Naive thymus-derived CD8-positive, alpha-beta T cell (primary cell): ENCODE measurements around the gene TMEM108. TPM values are rescaled to one million over a fixed set of nuclear protein-coding genes. Genes with fewer than 3 reads are reported as not detected.

Source experiments
- ATAC-seq, 2 donors: fragments of 150-1000 bp; cut with Tn5 transposase in 1 of 2; sonication (Bioruptor Pico), chemical (Tn5 transposase) in 1 of 2; 1 replicate in 1 of 2; 2 replicates in 1 of 2; pipeline ENCODE4 v1.10.0; 2021; ENCODE audit warnings: mild to moderate bottlenecking in 2 of 2, moderate library complexity in 2 of 2
- POLR2A ChIA-PET: fragments of 350-600 bp; sonication (Branson Sonifier 250); formaldehyde crosslinking; loops from one replicate; lab custom pipeline; 2021; ENCODE audit warnings: antibody characterized with exemption; lab: Charles Lee
- DNase-seq, 10 donors: peaks; one replicate each; pipeline versions ENCODE4 v3.0.0 to v3.0.0-alpha.2; 2020 to 2022
- H3K27ac Mint-ChIP-seq, 10 donors: one replicate each; pipeline ENCODE4 v1.8.0; 2020 to 2022; ENCODE audit warnings: mild to moderate bottlenecking in 10 of 10, mixed read lengths in 10 of 10, moderate library complexity in 4 of 10, inconsistent platforms in 1 of 10
- H3K27me3 Mint-ChIP-seq, 5 donors: one replicate each; pipeline ENCODE4 v1.8.0; 2021 to 2022; ENCODE audit warnings: mixed read lengths in 5 of 5
- H3K36me3 Mint-ChIP-seq, 3 donors: one replicate each; pipeline ENCODE4 v1.8.0; 2020 to 2022; ENCODE audit warnings: mixed read lengths in 3 of 3, mild to moderate bottlenecking in 2 of 3, inconsistent platforms in 1 of 3
- H3K4me1 Mint-ChIP-seq, 4 donors: one replicate each; pipeline ENCODE4 v1.8.0; 2021 to 2022; ENCODE audit warnings: mixed read lengths in 4 of 4
- H3K4me3 Mint-ChIP-seq, 10 donors: one replicate each; pipeline ENCODE4 v1.8.0; 2020 to 2022; ENCODE audit warnings: mild to moderate bottlenecking in 10 of 10, mixed read lengths in 10 of 10, moderate library complexity in 6 of 10, inconsistent platforms in 1 of 10
- H3K9me3 Mint-ChIP-seq, 9 donors: one replicate each; pipeline ENCODE4 v1.8.0; 2020 to 2022; ENCODE audit warnings: mixed read lengths in 9 of 9, mild to moderate bottlenecking in 3 of 9, inconsistent platforms in 1 of 9, moderate library complexity in 1 of 9
- polyA plus RNA-seq, 3 donors: library from polyadenylated mRNA; unstranded; fragments of 300-500 nt; fragmentation: Illumina TruSeq; gene quantifications; one replicate each; pipeline ENCODE4 v1.2.3, GENCODE V29; 2021
- total RNA-seq, 8 experiments: library from RNA in 2 of 8; stranded (reverse) in 2 of 8; gene quantifications; one replicate each; pipeline ENCODE4 v1.2.3 and lab custom pipeline; 2021 to 2026

Gene TMEM108
- total and polyA plus RNA-seq, 5 experiments from 2014 or later: not detected

DNA sequence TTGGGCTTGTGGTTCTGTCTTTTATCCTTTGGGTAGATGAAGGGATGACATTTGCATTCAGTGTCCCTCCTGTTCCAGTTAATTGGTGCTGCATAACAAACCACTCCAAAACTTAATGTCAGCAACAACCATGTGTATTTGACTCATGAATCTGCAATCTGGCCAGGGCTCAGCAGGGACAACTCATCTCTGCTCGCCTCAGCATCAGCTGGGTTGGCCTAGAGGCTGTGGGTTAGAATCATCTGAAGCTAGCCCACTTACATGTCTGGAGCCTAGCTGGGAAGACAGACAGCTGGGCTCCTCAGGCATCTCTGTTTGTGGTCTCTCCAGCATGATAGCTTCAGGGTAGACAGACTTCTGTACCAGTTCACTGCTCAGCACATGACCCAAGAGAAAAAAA lies 92.0 kb downstream of the TMEM108 start:
- DNase-seq (no peak), ATAC-seq (no peak)
- Mint-ChIP-seq H3K4me1 (no peaks in the 10 kb centered on the region), H3K27ac (no peak overlapping the region), H3K36me3 (no peaks in the 10 kb centered on the region), H3K27me3 (peaks cover 0 to 7% (median 5%) of the 10 kb centered on the region in 5 donors), H3K9me3 (no peaks in the 10 kb centered on the region), H3K4me3 (no peak overlapping the region)
- POLR2A ChIA-PET: no interaction called here

DNA sequence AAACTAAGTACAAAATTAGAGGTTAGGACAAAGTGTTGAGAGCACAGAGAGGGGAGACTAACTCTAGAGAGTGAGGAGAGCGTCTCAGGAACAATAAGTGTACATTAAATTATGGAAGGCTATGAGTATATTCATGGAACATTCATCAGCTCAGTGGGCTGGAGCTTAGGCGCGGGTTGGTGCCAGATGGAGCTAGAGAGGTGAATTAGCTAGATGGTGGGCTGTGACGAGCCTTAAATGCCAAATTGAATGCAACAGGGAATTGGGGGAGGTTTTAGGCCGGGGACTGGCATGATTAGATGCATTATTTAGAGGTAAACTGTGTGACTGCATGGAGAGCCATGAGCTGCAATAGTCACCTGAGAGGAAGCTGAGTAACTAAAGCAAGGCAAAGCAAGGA lies 97.1 kb downstream of the TMEM108 start:
- Mint-ChIP-seq H3K36me3 (no peaks in the 10 kb centered on the region), H3K9me3 (no peaks in the 10 kb centered on the region), H3K4me1 (no peaks in the 10 kb centered on the region), H3K27me3 (peaks cover 4 to 19% (median 6%) of the 10 kb centered on the region in 5 donors), H3K4me3 (no peak overlapping the region), H3K27ac (no peak overlapping the region)
- POLR2A ChIA-PET: no interaction called here
- ATAC-seq: no peak
- no peak for DNase-seq

DNA sequence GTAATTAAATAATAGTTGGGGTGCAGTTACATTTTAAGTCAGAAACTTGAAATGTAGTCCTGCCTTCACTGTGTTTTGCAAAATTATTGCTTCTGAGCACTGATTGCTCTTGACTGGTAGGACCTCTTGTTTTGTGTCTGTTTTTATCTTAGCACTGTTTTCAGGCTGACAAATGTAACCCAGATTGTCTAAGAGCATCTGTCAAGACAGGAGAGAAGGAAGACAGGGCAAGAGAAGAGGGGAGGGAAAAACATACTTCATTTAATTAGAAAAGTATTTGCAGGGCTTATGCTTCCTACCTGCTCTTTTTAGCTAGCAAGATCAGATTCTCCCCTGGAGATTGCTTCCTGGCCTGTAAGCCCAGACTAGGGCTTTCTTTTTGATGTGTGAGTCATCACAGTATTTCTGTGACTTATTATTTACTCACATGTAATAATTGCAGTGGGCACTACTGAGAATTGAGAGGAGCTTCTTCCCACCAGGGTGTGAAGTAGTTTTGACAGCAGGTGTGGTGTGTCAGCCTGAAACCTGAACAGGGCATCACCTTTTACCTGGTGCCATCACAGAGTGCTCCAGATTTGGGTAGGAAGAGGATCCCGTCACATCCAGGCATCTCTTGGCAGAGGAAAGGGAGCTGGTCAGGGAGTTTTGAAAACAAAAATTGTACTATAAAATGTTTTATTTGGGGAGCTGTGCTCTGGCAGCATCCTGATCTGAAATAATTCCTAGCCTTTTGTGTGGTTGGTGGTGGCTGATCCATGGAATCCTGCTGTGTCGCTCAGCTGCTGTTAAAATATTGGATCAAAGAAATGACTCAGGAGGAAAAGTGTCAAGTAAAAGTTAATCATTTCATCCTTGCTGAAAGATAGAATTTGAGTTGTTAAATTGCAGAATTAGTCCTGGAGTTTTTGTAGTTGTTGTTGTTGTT lies 98.2 kb downstream of the TMEM108 start:
- H3K9me3 Mint-ChIP-seq: no peaks in the 10 kb centered on the region
- POLR2A ChIA-PET: no interaction called here
- no peak overlapping the region for H3K27ac Mint-ChIP-seq
- no peak for ATAC-seq
- no peaks in the 10 kb centered on the region for H3K4me1 Mint-ChIP-seq
- DNase-seq: no peak
- H3K4me3 Mint-ChIP-seq: no peak overlapping the region
- peaks cover 4 to 19% (median 6%) of the 10 kb centered on the region in 5 donors for H3K27me3 Mint-ChIP-seq
- H3K36me3 Mint-ChIP-seq: no peaks in the 10 kb centered on the region

GRCh38 chr3:133137042-133137996 lies 99.1 kb downstream of the TMEM108 start:
- H3K27ac Mint-ChIP-seq: no peak overlapping the region
- DNase-seq (no peak), ATAC-seq (no peak)
- no peak overlapping the region for H3K4me3 Mint-ChIP-seq
- H3K36me3 Mint-ChIP-seq: no peaks in the 10 kb centered on the region
- POLR2A ChIA-PET: no interaction called here
- H3K4me1 Mint-ChIP-seq: no peaks in the 10 kb centered on the region
- no peaks in the 10 kb centered on the region for H3K9me3 Mint-ChIP-seq
- H3K27me3 Mint-ChIP-seq: peaks cover 4 to 19% (median 6%) of the 10 kb centered on the region in 5 donors

- ATAC-seq (no peak), DNase-seq (no peak)
- POLR2A ChIA-PET: no interaction called here
- H3K27me3 Mint-ChIP-seq: peaks cover 4 to 19% (median 6%) of the 10 kb centered on the region in 5 donors
- H3K36me3 Mint-ChIP-seq: no peaks in the 10 kb centered on the region
- H3K9me3 Mint-ChIP-seq: no peaks in the 10 kb centered on the region
- H3K4me3 Mint-ChIP-seq: no peak overlapping the region
- no peaks in the 10 kb centered on the region for H3K4me1 Mint-ChIP-seq
- H3K27ac Mint-ChIP-seq: no peak overlapping the region
These were observed 99.8 kb downstream of the TMEM108 start for GRCh38 chr3:133138017-133138416.

DNA sequence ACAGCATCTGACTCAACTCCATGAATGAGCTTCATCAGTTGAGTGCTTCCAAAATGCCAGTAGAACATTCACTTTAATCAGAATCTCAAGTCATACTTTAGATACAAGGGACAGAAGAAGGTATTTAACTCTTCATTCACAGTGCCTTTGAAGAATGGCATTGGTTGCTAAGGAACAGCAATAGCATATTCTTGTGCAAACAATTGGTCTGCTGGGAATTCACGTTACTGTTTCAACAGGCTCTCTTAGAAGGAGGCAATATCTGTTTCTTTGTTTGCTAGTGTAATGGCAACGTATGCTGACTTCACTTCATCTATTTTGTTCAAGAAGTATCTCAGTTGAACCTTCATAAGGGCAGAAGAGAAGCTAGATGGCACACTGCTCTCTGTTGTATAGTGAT lies 113.9 kb downstream of the TMEM108 start:
- DNase-seq (no peak), ATAC-seq (no peak)
- POLR2A ChIA-PET: no interaction called here
- no peak overlapping the region for H3K4me3 Mint-ChIP-seq
- H3K27ac Mint-ChIP-seq: no peak overlapping the region
- H3K27me3 Mint-ChIP-seq: peaks cover 2 to 12% (median 5%) of the 10 kb centered on the region in 5 donors
- no peaks in the 10 kb centered on the region for H3K36me3 Mint-ChIP-seq
- H3K4me1 Mint-ChIP-seq: no peaks in the 10 kb centered on the region
- peaks cover 0 to 9% (median 2%) of the 10 kb centered on the region in 9 donors for H3K9me3 Mint-ChIP-seq

DNA sequence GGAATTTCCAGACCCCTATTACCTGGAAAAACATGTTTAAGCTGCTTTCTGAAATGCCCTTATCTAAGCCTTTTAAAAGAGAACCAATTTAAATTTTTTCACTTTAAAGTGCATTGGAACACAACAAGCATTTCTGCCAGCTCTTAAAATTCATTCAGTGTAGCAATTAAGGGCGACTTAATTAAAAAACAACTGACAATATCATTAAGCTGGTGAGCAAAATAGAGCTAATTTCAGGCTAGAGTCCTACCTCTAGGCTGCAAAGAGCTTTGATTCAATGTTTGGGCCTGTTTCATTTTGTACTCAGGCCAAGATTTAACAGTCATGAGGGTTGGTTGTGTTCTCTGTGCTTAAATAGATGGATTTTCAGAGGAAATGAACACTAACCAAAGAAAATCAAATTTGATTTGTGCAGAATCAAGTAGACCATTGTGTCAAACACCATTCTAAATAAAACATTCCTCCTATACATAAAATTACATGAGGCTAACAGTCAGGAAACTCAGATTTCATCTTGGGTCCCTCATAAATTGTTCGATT lies 114.6 kb downstream of the TMEM108 start:
- ATAC-seq (no peak), DNase-seq (no peak)
- Mint-ChIP-seq H3K4me1 (no peaks in the 10 kb centered on the region), H3K27me3 (peaks cover 0 to 11% (median 4%) of the 10 kb centered on the region in 5 donors), H3K9me3 (peaks cover 0 to 8% (median 0%) of the 10 kb centered on the region in 9 donors), H3K36me3 (no peaks in the 10 kb centered on the region), H3K4me3 (no peak overlapping the region), H3K27ac (no peak overlapping the region)
- POLR2A ChIA-PET: no interaction called here

DNA sequence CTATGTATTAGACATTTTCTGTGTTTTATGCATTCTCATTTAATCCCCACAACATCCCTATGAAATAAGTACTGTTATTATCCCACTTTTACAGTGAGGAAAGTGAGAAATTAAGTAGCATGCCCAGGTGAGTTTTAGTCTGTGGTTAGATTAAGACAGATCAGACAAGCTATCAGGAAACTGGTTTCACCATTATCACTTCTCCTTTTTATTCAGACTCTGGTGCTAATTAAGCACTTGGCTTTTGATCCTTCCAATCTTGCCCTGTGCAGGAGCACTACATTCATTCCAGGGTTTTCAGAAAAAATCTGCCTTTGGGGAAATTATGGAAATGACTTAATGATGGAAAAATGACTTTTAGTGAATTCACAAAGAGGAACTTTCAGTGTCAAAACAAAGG lies 115.2 kb downstream of the TMEM108 start:
- Mint-ChIP-seq H3K27me3 (peaks cover 0 to 9% (median 1%) of the 10 kb centered on the region in 5 donors), H3K9me3 (peaks cover 0 to 8% (median 0%) of the 10 kb centered on the region in 9 donors), H3K27ac (no peak overlapping the region), H3K36me3 (no peaks in the 10 kb centered on the region), H3K4me3 (no peak overlapping the region), H3K4me1 (no peaks in the 10 kb centered on the region)
- DNase-seq: no peak
- ATAC-seq: no peak
- POLR2A ChIA-PET: no interaction called here

DNA sequence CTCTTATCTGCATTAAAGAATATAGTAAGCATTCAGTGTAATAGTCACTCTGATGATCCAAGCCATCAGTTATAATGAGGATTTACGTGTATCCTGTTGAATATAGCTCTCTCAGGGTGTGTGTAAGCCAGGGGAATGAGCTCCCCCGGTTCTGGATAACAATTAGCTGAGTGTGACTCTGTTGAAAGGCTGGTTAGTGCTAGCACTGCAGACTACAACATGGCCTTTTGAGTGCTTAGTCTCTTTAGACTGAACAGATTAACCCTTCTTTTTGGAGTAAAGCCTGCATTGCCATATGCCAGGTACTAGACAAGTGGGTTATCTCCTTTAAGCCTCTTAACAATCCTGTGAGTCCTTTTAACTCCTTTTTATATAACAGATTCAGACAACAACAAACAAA lies 119.5 kb downstream of the TMEM108 start:
- H3K36me3 Mint-ChIP-seq: no peaks in the 10 kb centered on the region
- POLR2A ChIA-PET: no interaction called here
- no peak for ATAC-seq
- peaks cover 0 to 22% (median 3%) of the 10 kb centered on the region in 5 donors for H3K27me3 Mint-ChIP-seq
- H3K27ac Mint-ChIP-seq: no peak overlapping the region
- H3K4me1 Mint-ChIP-seq: no peaks in the 10 kb centered on the region
- H3K9me3 Mint-ChIP-seq: peaks cover 0 to 7% (median 0%) of the 10 kb centered on the region in 9 donors
- no peak overlapping the region for H3K4me3 Mint-ChIP-seq
- DNase-seq: no peak

- H3K4me1 Mint-ChIP-seq: no peaks in the 10 kb centered on the region
- H3K27me3 Mint-ChIP-seq: peaks cover 2 to 22% (median 3%) of the 10 kb centered on the region in 5 donors
- POLR2A ChIA-PET: no interaction called here
- H3K4me3 Mint-ChIP-seq: no peak overlapping the region
- no peaks in the 10 kb centered on the region for H3K36me3 Mint-ChIP-seq
- no peak overlapping the region for H3K27ac Mint-ChIP-seq
- peaks cover 0 to 7% (median 0%) of the 10 kb centered on the region in 9 donors for H3K9me3 Mint-ChIP-seq
- ATAC-seq (no peak), DNase-seq (no peak)
These were observed 120.5 kb downstream of the TMEM108 start for GRCh38 chr3:133158686-133159085.

GRCh38 chr3:133159498-133160475 lies 121.6 kb downstream of the TMEM108 start:
- DNase-seq (no peak), ATAC-seq (no peak)
- Mint-ChIP-seq H3K4me1 (no peaks in the 10 kb centered on the region), H3K9me3 (peaks cover 0 to 7% (median 0%) of the 10 kb centered on the region in 9 donors), H3K4me3 (no peak overlapping the region), H3K36me3 (no peaks in the 10 kb centered on the region), H3K27me3 (peaks cover 3 to 27% (median 4%) of the 10 kb centered on the region in 5 donors), H3K27ac (no peak overlapping the region)
- POLR2A ChIA-PET: no interaction called here

- no peaks in the 10 kb centered on the region for H3K4me1 Mint-ChIP-seq
- no peak overlapping the region for H3K4me3 Mint-ChIP-seq
- peaks cover 0 to 2% (median 0%) of the 10 kb centered on the region in 9 donors for H3K9me3 Mint-ChIP-seq
- ATAC-seq (no peak), DNase-seq (no peak)
- POLR2A ChIA-PET: no interaction called here
- H3K36me3 Mint-ChIP-seq: no peaks in the 10 kb centered on the region
- no peak overlapping the region for H3K27ac Mint-ChIP-seq
- peaks cover 0 to 23% (median 8%) of the 10 kb centered on the region in 5 donors for H3K27me3 Mint-ChIP-seq
These were observed 123.5 kb downstream of the TMEM108 start for GRCh38 chr3:133161656-133162055.
